Aorta (tissue), 5 donors: Measurements from ENCODE around the gene PRR22. TPM values are rescaled to one million over a fixed set of nuclear protein-coding genes. Genes with fewer than 3 reads are reported as not detected.

ENCODE experiments used
- ATAC-seq: fragments of 200-7000 bp; cut with Tn5 transposase; one replicate; pipeline ENCODE4 v1.9.1; 2022; ENCODE audit warnings: moderate library complexity; ENCODE audit not compliant: low FRiP score
- DNase-seq, 2 donors: peaks; one replicate each; pipeline ENCODE4 v3.0.0-alpha.2; 2020
- H3K27ac ChIP-seq, 2 donors: one replicate each; pipeline ENCODE4 v1.5.1; 2013; ENCODE audit warnings: low read length in 2 of 2, mild to moderate bottlenecking in 2 of 2, moderate library complexity in 2 of 2, control low read depth in 1 of 2, inconsistent platforms in 1 of 2, low read depth in 1 of 2
- H3K27me3 ChIP-seq, 2 donors: one replicate each; pipeline ENCODE4 v1.6.1; 2013; ENCODE audit warnings: control low read depth in 1 of 2, low read length in 1 of 2, mild to moderate bottlenecking in 1 of 2, moderate library complexity in 1 of 2; ENCODE audit not compliant: insufficient read depth in 2 of 2, control insufficient read depth in 1 of 2
- H3K36me3 ChIP-seq, 2 donors: one replicate each; pipeline ENCODE4 v1.6.1; 2013; ENCODE audit warnings: control low read depth in 1 of 2, low read length in 1 of 2, mild to moderate bottlenecking in 1 of 2; ENCODE audit not compliant: insufficient read depth in 2 of 2, control insufficient read depth in 1 of 2
- H3K4me1 ChIP-seq, 2 donors: one replicate each; pipeline ENCODE4 v1.6.1; 2013; ENCODE audit warnings: low read length in 2 of 2, control low read depth in 1 of 2, mild to moderate bottlenecking in 1 of 2, moderate library complexity in 1 of 2; ENCODE audit not compliant: insufficient read depth in 2 of 2, control insufficient read depth in 1 of 2
- H3K4me3 ChIP-seq, 2 donors: one replicate each; pipeline ENCODE4 v1.5.1; 2013; ENCODE audit warnings: low read length in 2 of 2, control low read depth in 1 of 2, mild to moderate bottlenecking in 1 of 2
- H3K9me3 ChIP-seq: one replicate; pipeline ENCODE4 v1.6.1; 2013; ENCODE audit warnings: mild to moderate bottlenecking, low read length; ENCODE audit not compliant: control insufficient read depth
- WGBS, 2 donors: extraction: QIAGEN DNeasy Blood & Tissue Kit; methylation state at CpG; one replicate each; pipeline ENCODE4 v1.1.7; 2013; 5-methylcytosine and 5-hydroxymethylcytosine counted together
- intact Hi-C, 2 donors: fragments of 100-400 bp; cut with DNase I; formaldehyde crosslinking; loops; one replicate each; pipeline versions ENCODE4 v1.14.2 to v1.15.0; 2022
- polyA plus RNA-seq, 2 donors: library from polyadenylated mRNA; stranded (reverse); fragments of 200-250 nt; gene quantifications; one replicate each; pipeline ENCODE4 v1.2.3, GENCODE V29; 2013
- total RNA-seq, 2 donors: library from RNA; stranded (reverse); fragmentation: NEBNext Ultra II Directional; extraction: Animal tissue kit (Norgen Biotek cat#: 25700); gene quantifications; one replicate each; pipeline ENCODE4 v1.2.1, GENCODE V29; 2021
- donor health status: healthy with polysubstance abuse.
- donor health status: Bipolar disorder and iron deficiency.
- donor health status: DM: no; HTN: no; CAD: no.
- donor health status: DM: no; HTN: no; CAD: no.
- donor health status: DM: yes; HTN: yes; CAD: no.

The PRR22 gene
- total and polyA plus RNA-seq, 4 donors: 0.38 to 5.2 (median 1.1) TPM

GRCh38 chr19:5827342-5827890 is 42.9 kb upstream of the PRR22 start:
- Histone ChIP-seq H3K36me3 (no peaks in the 10 kb centered on the region), H3K27ac (no peak overlapping the region), H3K9me3 (no peaks in the 10 kb centered on the region), H3K4me3 (peak overlapping the region in 1 of 2 donors; percentile 12), H3K27me3 (peaks cover 0 to 2% of the 10 kb centered on the region in 2 donors), H3K4me1 (no peaks in the 10 kb centered on the region)
- intact Hi-C loops: no loop called here
- ATAC-seq (no peak), DNase-seq (no peak)
- WGBS, 2 donors: 13 to 41% methylated on average over 9 to 37 of the region's 37 CpGs

DNA sequence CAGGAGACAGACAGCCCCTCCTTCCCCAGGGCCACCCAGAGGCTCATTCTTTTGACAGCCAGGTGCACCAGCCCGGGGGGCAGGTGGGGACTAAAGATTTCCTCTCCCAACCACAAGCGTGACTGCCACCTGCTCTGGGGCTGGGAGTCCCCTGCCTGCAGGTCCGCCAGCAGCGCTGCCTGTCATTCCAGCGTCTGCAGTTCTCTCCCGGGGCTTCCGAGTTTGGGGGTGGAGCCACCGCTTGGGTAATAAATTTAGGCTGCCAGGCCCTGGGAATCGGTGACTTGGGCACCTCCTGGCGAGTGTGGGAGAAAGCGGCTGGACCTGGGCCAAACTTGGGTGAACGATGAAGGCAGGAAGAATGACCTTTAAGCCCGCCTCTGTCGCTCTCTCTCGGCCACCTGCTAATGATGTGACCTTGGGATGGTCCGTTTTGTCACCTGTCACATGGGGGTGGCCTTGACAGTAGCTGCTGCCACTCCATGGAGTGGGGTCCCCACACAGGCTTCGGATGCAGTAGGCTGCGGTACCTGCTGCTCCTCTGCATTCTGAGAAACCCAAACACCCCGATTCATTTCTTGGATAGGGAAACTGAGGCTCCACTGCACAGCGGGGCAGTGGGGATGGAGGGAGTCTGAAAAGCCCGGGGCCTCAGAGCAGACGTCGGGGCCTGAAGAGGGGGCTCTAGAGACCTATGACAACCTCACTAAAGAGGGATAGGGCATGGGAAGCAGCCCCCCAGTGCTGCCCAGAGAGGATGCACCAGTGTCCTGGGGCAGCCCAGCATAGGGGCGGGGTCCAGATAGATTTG is 42.2 kb upstream of the PRR22 start:
- intact Hi-C loops: no loop called here
- H3K4me3 ChIP-seq: no peak overlapping the region
- no peak for ATAC-seq
- H3K4me1 ChIP-seq: no peaks in the 10 kb centered on the region
- H3K27me3 ChIP-seq: peaks cover 0 to 2% of the 10 kb centered on the region in 2 donors
- H3K9me3 ChIP-seq: no peaks in the 10 kb centered on the region
- no peak for DNase-seq
- WGBS, 2 donors: 14 to 16% methylated on average over 24 of the region's 24 CpGs
- no peaks in the 10 kb centered on the region for H3K36me3 ChIP-seq
- H3K27ac ChIP-seq: no peak overlapping the region

DNA sequence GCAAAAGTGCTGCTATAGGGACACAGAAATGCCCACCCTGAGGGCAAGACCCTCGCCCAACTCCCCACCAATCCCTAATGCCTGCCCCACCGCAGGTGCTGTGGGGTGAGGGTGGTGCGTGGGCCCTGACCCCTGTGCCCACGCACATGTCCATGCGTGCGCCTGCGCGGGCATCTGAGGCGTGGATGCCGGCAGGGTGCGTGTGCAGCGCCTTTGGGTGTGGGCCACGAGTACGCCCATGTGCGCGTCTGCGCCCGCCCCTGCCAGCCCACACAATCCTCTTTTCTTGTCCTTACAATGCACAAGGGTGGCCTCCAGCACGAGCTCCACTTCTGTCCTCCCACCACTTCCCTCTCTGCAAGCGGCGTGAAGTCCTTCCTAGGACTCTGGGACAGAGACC is 40.6 kb upstream of the PRR22 start:
- H3K4me1 ChIP-seq: no peaks in the 10 kb centered on the region
- WGBS, 2 donors: 90 to 92% methylated on average over 21 of the region's 21 CpGs
- no peaks in the 10 kb centered on the region for H3K9me3 ChIP-seq
- DNase-seq (no peak), ATAC-seq (no peak)
- intact Hi-C loops: no loop called here
- no peaks in the 10 kb centered on the region for H3K36me3 ChIP-seq
- H3K27ac ChIP-seq: no peak overlapping the region
- no peak overlapping the region for H3K4me3 ChIP-seq
- peaks cover 0 to 2% of the 10 kb centered on the region in 2 donors for H3K27me3 ChIP-seq

GRCh38 chr19:5824751-5825150 is 40.2 kb upstream of the PRR22 start:
- H3K27me3 ChIP-seq: peaks cover 0 to 2% of the 10 kb centered on the region in 2 donors
- no peaks in the 10 kb centered on the region for H3K4me1 ChIP-seq
- DNase-seq: no peak
- no peak overlapping the region for H3K4me3 ChIP-seq
- H3K36me3 ChIP-seq: no peaks in the 10 kb centered on the region
- ATAC-seq: no peak
- 66 to 68% methylated on average over 10 of the region's 10 CpGs for WGBS, 2 donors
- no peak overlapping the region for H3K27ac ChIP-seq
- H3K9me3 ChIP-seq: no peaks in the 10 kb centered on the region
- intact Hi-C loops: no loop called here

DNA sequence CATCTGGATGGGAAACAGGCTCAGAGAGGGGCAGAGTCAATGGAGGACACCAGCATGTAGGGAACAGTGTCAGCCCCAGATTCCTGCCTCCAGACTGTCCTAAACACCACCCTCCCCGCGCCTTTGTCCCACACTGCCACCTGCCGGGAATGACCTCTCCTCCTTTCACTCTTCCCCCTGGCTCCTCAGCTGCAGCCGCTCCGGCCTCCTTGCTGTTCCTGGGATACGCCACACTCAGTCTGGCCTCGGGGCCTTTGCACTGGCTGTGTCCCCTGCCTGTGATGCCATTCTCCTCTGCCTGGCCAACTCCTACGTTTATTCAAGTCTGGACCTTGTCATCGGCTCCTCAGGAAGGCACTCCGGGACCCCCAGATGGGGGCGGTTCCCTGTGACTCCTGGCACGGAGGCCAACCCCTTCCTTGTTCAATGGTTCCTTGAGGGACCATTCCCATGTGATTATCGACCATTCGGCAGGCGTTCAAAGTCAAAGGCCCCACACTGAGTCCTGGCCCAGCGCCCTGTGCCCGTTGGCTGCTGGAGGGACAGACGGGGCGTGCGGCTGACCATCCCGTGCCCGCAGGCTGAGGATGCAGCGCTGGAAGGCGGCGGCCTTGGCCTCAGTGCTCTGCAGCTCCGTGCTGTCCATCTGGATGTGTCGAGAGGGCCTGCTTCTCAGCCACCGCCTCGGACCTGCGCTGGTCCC is 39.2 kb upstream of the PRR22 start:
- WGBS, 2 donors: 79 to 82% methylated on average over 30 of the region's 30 CpGs
- Histone ChIP-seq H3K4me3 (no peak overlapping the region), H3K4me1 (no peaks in the 10 kb centered on the region), H3K27ac (no peak overlapping the region), H3K9me3 (no peaks in the 10 kb centered on the region), H3K36me3 (no peaks in the 10 kb centered on the region), H3K27me3 (peaks cover 0 to 2% of the 10 kb centered on the region in 2 donors)
- no peak for DNase-seq
- no peak for ATAC-seq
- intact Hi-C loops: no loop called here

DNA sequence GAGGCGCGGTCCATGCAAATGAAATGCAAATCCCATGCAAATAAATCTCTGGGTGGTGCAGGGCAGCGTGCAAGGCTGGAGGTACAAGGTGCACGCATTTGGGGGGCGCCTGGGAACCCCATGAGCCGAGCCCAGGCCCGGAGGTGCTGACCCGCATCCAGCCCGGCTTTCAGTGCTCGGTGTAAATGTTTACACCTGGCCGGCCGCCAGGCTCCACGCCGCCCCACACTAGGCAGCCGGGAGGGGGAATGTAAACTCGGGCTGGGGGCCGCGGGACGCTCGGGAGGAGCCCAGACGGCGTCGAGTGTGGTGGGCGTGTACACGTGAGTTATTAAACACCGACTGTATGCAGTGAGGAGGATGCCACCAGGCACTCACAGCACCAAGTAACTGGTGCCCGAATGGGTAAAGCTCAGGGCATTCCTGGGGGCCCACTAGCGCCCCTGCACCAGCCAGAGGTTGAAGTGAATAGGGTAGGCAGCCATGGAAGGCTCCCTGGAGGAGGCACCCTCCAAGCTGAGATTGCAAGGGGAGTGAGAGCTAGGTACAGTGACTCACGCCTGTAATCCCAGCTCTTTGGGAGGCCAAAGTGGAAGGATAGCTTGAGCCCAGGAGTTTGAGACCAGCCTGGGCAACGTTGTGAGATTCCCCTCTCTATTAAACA is 37.8 kb upstream of the PRR22 start:
- intact Hi-C loops: no loop called here
- 17 to 21% methylated on average over 30 of the region's 30 CpGs for WGBS, 2 donors
- H3K27ac ChIP-seq: no peak overlapping the region
- H3K27me3 ChIP-seq: no peaks in the 10 kb centered on the region
- no peak for DNase-seq
- no peaks in the 10 kb centered on the region for H3K9me3 ChIP-seq
- no peaks in the 10 kb centered on the region for H3K4me1 ChIP-seq
- no peak for ATAC-seq
- no peak overlapping the region for H3K4me3 ChIP-seq
- no peaks in the 10 kb centered on the region for H3K36me3 ChIP-seq

- Histone ChIP-seq H3K4me3 (no peak overlapping the region), H3K27ac (no peak overlapping the region), H3K4me1 (no peaks in the 10 kb centered on the region), H3K36me3 (no peaks in the 10 kb centered on the region), H3K27me3 (no peaks in the 10 kb centered on the region), H3K9me3 (no peaks in the 10 kb centered on the region)
- ATAC-seq (no peak), DNase-seq (no peak)
- intact Hi-C loops: no loop called here
- 43 to 53% methylated on average over 8 of the region's 8 CpGs for WGBS, 2 donors
Measured at GRCh38 chr19:5821521-5822180, 37.1 kb upstream of the PRR22 start.

DNA sequence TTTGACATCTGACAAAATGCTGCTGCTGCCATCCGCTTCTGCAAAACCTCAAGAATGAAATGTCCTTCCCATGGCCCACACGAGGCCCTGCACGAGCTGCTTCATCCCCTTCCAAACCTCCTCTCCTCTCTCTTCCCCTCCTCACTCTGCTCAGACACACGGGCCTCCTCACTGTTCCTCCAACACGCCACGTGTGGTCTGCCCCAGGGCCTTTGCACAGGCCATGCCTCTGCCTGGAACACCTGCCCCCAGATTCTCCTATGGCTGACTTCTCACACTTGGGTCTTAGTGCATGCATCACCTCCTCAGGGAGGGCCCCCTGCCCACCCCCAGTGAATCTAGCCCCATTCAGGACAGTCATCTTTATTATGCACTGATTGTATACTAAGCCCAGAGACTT is 36.2 kb upstream of the PRR22 start:
- intact Hi-C loops: no loop called here
- no peaks in the 10 kb centered on the region for H3K9me3 ChIP-seq
- ATAC-seq (no peak), DNase-seq (no peak)
- no peaks in the 10 kb centered on the region for H3K4me1 ChIP-seq
- H3K27ac ChIP-seq: no peak overlapping the region
- H3K36me3 ChIP-seq: no peaks in the 10 kb centered on the region
- 57 to 73% methylated on average over 5 to 6 of the region's 6 CpGs for WGBS, 2 donors
- H3K27me3 ChIP-seq: no peaks in the 10 kb centered on the region
- no peak overlapping the region for H3K4me3 ChIP-seq
